ENCODE measurements around the gene MTAP. TPM values are rescaled to one million over a fixed set of nuclear protein-coding genes. Genes with fewer than 3 reads are reported as not detected.

The MTAP gene
- total RNA-seq, 1 experiment from 2014 or later = 20.3 TPM

DNA sequence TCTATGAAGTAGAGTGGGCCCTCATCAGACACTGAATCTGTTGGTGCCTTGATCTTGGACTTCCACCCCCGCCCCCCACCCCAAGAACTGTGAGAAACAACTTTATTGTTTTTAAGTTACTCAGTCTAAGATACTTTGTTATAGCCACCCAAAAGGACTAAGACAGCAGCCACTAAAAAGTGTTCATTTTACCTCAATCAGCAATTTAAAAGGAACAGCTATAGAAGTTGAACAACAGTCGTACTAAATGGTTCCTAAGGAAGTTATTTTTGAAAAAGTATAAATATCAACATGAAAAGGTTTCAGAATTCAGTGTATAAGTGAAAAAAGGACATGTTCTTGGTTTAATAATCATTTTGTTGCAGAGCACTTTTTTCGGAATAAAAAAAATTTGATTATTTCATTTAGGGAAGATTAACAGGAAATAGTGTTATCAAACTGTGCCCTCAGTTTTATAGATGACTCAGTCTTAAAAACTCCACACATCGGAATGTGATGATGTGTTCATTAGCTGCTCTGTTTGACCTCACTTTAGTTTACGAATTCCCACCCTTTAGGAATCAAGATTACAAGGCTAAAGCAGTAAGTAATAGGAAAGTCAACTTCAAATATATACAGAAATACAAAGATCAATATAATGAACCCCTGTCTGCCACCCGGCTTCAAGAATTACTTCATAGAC is 71.2 kb downstream of the MTAP start:
- H3K27me3 ChIP-seq (replicated peaks) = no peaks in the 10 kb centered on the region
- no peak overlapping the region for H3K4me3 ChIP-seq
- DNase-seq (ENCODE audit: low read depth in 1 of 2, low spot score in 2 of 2) = peak in 1 of 2 experiments; percentile 62
- peaks cover 18% of the 10 kb centered on the region for H3K4me1 ChIP-seq (replicated peaks)
- H3K9me3 ChIP-seq (replicated peaks) = no peaks in the 10 kb centered on the region
- H3K27ac ChIP-seq = peak overlapping the region; percentile 92
- no peaks in the 10 kb centered on the region for H3K36me3 ChIP-seq

DNA sequence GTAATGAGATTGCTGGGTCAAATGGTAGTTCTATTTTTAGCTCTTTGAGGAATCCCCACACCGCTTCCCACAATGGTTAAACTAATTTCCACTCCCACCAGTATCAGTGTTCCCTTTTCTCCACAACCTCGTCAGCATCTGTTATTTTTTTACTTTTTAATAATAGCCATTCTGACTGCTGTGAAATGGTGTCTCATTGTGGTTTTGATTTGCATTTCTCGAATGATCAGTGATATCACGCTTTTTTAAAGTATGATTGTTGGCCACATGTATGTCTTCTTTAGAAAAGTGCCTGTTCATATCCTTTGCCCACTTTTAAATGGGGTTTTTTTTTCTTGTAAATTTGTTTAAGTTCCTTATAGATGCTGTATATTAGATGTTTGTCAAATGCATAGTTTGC is 73.5 kb downstream of the MTAP start:
- no peaks in the 10 kb centered on the region for H3K9me3 ChIP-seq (replicated peaks)
- H3K27ac ChIP-seq = no peak overlapping the region
- no peak overlapping the region for H3K4me3 ChIP-seq
- no peak for DNase-seq (ENCODE audit: low read depth in 1 of 2, low spot score in 2 of 2)
- H3K27me3 ChIP-seq (replicated peaks) = no peaks in the 10 kb centered on the region
- no peaks in the 10 kb centered on the region for H3K36me3 ChIP-seq
- H3K4me1 ChIP-seq (replicated peaks) = peaks cover 18% of the 10 kb centered on the region

DNA sequence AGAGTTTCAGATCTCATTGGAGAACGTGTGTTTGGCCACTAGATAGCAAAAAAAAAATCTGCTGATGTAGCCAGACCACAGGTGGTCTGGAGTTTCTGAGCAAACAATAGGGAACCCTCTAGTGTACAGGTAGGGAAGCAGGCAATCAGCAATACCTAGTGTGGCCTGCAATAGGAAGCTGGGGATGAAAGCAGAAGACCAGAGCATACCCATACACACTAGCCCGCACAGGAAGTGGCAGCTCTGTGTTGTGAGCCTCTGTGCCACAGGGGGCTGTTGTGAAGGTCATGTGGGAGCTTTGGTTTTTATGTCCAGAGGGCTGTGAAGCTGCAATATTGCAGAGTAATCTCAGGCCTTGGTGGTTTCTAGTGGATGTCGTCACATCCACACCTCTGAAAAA is 81.2 kb downstream of the MTAP start:
- DNase-seq (ENCODE audit: low read depth in 1 of 2, low spot score in 2 of 2) = no peak
- no peaks in the 10 kb centered on the region for H3K27me3 ChIP-seq (replicated peaks)
- no peak overlapping the region for H3K4me3 ChIP-seq
- no peaks in the 10 kb centered on the region for H3K4me1 ChIP-seq (replicated peaks)
- H3K27ac ChIP-seq = no peak overlapping the region
- H3K36me3 ChIP-seq = no peaks in the 10 kb centered on the region
- no peaks in the 10 kb centered on the region for H3K9me3 ChIP-seq (replicated peaks)

DNA sequence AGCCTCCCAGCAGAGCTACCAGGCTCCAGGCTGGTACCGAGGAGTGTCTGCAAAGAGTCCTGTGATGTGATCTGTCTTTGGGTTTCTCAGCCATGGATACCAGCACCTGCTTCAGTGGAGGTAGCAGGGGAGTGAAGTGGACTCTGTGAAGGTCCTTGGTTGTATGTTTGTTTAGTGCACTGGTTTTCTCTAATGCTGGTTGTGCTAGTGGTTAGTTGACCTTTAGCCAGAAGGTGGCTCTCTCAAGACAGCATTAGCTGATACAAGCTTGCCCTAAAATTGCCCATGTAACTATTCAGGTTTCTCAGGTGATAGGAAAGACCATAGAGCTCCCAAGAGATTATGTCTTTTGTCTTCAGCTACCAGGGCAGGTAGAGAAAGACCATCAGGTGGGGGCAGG is 87.2 kb downstream of the MTAP start:
- Histone ChIP-seq H3K36me3 (no peaks in the 10 kb centered on the region), H3K9me3 (replicated peaks) (no peaks in the 10 kb centered on the region), H3K4me3 (no peak overlapping the region), H3K27ac (no peak overlapping the region), H3K4me1 (replicated peaks) (no peaks in the 10 kb centered on the region), H3K27me3 (replicated peaks) (no peaks in the 10 kb centered on the region)
- no peak for DNase-seq (ENCODE audit: low read depth in 1 of 2, low spot score in 2 of 2)

DNA sequence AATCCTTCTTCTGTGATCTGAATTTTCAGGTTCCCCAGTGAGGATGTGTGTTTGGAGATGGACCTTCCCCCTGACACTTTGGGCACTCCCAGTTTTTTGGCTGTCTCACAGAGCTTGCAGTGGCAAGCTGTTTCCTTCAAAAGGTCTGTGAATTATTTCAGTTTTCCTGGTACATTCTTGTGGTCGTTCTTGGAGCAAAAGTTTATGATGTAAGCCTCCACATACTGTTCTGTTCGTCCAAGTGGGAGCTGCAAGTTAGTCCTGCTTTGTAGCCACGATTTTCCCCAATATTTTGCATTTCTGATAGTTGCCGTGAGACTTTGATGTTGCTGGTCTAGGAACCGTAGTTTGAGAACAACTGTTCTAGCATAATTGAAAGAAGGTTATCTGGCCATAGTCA is 88.3 kb downstream of the MTAP start:
- H3K4me3 ChIP-seq = no peak overlapping the region
- no peak overlapping the region for H3K27ac ChIP-seq
- no peaks in the 10 kb centered on the region for H3K9me3 ChIP-seq (replicated peaks)
- no peaks in the 10 kb centered on the region for H3K4me1 ChIP-seq (replicated peaks)
- no peak for DNase-seq (ENCODE audit: low read depth in 1 of 2, low spot score in 2 of 2)
- H3K27me3 ChIP-seq (replicated peaks) = no peaks in the 10 kb centered on the region
- H3K36me3 ChIP-seq = no peaks in the 10 kb centered on the region

DNA sequence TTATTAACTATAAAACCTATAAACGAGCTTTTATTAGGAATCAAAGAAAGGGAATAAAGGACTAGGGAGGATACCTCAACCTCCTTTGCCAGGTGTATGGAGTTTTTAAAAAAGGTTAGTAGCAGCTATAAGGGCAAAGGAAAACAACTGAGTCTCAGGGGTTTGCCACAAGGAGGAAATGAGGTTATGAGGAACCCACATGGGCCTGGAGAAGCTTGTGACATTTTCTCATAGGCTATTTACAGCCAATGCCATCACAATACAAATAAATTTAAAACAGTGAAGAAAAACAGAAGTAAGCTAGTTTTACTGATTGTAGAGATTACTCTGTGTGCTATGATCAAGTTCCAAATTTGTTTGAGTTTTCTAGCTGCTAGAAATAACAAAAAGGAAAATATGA is 99.1 kb downstream of the MTAP start:
- peaks cover 18% of the 10 kb centered on the region for H3K4me1 ChIP-seq (replicated peaks)
- H3K36me3 ChIP-seq = no peaks in the 10 kb centered on the region
- no peaks in the 10 kb centered on the region for H3K9me3 ChIP-seq (replicated peaks)
- no peak for DNase-seq (ENCODE audit: low read depth in 1 of 2, low spot score in 2 of 2)
- H3K27ac ChIP-seq = no peak overlapping the region
- H3K4me3 ChIP-seq = no peak overlapping the region
- H3K27me3 ChIP-seq (replicated peaks) = no peaks in the 10 kb centered on the region

DNA sequence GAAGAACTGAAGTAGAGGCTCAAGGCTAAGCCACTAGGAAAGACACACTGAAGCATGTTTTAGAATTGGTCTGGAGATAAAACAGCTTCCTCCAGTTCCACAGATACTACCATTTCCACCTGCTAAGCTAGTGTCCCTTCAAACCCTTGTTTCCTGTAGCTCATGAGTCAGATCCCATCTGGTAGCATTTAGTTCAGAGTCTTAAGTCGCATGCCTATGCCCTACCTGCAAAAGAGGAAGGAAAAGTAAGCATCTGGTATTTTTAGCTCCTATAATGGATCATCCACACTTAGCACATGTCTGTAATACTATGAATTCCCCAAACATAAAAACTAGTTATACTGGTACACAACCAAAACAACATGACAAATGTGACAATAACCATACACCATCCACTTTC is 99.7 kb downstream of the MTAP start:
- DNase-seq (ENCODE audit: low read depth in 1 of 2, low spot score in 2 of 2) = no peak
- H3K4me1 ChIP-seq (replicated peaks) = peaks cover 18% of the 10 kb centered on the region
- H3K27me3 ChIP-seq (replicated peaks) = no peaks in the 10 kb centered on the region
- H3K9me3 ChIP-seq (replicated peaks) = no peaks in the 10 kb centered on the region
- H3K4me3 ChIP-seq = no peak overlapping the region
- H3K27ac ChIP-seq = no peak overlapping the region
- H3K36me3 ChIP-seq = no peaks in the 10 kb centered on the region

DNA sequence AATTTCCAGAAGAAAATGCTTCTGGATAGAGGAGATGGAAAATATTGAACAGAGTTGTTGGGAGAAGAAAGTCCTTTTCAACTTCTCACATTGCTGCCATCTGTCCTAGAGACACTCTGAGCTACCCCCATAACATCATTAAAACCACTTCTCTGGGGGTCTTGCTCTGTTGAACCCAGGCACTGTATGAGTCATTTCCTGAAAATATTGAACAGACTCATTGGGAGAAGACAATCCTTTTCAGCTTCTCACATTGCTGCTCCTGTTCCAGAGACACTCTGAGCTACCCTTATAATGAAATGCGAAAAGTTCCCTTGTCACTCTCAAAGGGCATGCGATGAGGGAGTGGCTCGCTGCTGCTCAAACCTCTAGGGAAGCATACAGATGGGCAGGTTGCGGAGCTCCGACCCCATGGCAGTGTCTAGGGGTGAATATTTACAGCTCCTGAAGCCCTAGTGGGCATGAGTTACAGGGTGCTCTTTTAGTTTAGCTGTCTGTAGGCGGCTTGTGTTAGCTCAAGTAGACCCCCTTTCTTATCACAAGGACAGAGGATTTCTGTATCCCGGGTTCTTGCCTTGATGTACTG is 101.0 kb downstream of the MTAP start:
- peaks cover 18% of the 10 kb centered on the region for H3K4me1 ChIP-seq (replicated peaks)
- H3K36me3 ChIP-seq = no peaks in the 10 kb centered on the region
- no peaks in the 10 kb centered on the region for H3K27me3 ChIP-seq (replicated peaks)
- H3K9me3 ChIP-seq (replicated peaks) = no peaks in the 10 kb centered on the region
- H3K4me3 ChIP-seq = no peak overlapping the region
- DNase-seq (ENCODE audit: low read depth in 1 of 2, low spot score in 2 of 2) = no peak
- H3K27ac ChIP-seq = no peak overlapping the region

DNA sequence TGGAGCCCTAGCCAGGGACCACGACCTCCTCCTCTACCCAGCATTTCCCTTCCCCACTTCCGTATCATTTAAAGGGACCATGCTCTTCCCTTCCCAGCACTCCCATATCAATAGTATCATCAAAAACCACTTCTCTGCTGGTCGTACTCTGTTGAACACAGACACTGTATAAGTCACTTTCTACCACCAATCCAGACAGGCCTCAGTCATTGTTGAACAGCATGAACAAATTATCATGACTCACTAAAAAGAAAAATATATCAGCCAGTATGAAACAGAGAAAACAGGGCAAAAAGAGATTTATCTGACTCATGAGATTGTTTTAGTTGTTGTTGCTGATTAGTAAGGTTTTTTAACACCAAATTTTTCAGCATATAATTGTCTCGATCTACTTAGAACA is 101.9 kb downstream of the MTAP start:
- Histone ChIP-seq H3K4me3 (no peak overlapping the region), H3K36me3 (no peaks in the 10 kb centered on the region), H3K4me1 (replicated peaks) (peaks cover 18% of the 10 kb centered on the region), H3K27me3 (replicated peaks) (no peaks in the 10 kb centered on the region), H3K27ac (peak overlapping the region; percentile 19; the same call in 1 of the 2 replicates), H3K9me3 (replicated peaks) (no peaks in the 10 kb centered on the region)
- DNase-seq (ENCODE audit: low read depth in 1 of 2, low spot score in 2 of 2) = peak in 1 of 2 experiments; percentile 27

DNA sequence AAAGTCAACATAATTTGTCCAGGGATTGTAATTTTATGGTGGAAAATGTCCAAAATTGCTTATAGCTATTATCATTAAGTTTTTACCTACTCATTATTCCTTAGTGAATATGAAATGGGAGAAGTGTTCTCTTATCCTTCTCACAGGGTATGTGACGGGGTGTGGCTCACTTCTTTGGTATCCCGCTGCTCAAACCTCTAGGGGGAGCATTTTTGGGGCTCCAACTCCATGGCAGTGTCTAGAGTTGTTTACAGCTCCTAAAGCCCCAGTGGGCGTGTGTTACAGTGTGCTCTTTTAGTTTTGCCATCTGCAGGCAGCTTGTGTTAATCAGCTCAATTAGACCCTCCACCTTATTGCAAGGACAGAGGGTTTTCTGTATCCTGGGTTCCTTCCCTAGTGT is 102.3 kb downstream of the MTAP start:
- Histone ChIP-seq H3K36me3 (no peaks in the 10 kb centered on the region), H3K27ac (peak overlapping the region; percentile 19; the same call in 1 of the 2 replicates), H3K4me1 (replicated peaks) (peaks cover 18% of the 10 kb centered on the region), H3K27me3 (replicated peaks) (no peaks in the 10 kb centered on the region), H3K9me3 (replicated peaks) (no peaks in the 10 kb centered on the region), H3K4me3 (no peak overlapping the region)
- DNase-seq (ENCODE audit: low read depth in 1 of 2, low spot score in 2 of 2) = peak in 1 of 2 experiments; percentile 44

DNA sequence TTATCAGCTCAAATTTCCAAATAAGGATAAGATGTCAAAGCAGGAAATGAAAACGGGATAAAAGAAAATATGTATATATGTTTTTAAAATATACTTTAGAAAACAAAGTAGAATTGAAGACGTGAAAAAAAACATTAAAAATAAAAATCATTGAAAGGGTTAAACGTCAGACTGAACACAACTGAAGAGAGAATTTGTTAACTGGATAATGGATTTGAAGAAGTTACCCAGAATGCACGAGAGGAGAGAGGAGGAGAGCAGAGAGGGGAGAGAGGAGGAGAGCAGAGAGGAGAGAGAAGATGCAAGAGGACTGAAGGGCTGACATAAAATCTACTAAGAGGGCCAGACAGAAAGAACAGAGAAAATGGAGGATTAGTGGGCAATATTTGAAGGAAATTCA is 103.8 kb downstream of the MTAP start:
- H3K27me3 ChIP-seq (replicated peaks) = no peaks in the 10 kb centered on the region
- no peak for DNase-seq (ENCODE audit: low read depth in 1 of 2, low spot score in 2 of 2)
- no peak overlapping the region for H3K27ac ChIP-seq
- H3K36me3 ChIP-seq = no peaks in the 10 kb centered on the region
- no peaks in the 10 kb centered on the region for H3K9me3 ChIP-seq (replicated peaks)
- no peak overlapping the region for H3K4me3 ChIP-seq
- H3K4me1 ChIP-seq (replicated peaks) = peaks cover 18% of the 10 kb centered on the region

DNA sequence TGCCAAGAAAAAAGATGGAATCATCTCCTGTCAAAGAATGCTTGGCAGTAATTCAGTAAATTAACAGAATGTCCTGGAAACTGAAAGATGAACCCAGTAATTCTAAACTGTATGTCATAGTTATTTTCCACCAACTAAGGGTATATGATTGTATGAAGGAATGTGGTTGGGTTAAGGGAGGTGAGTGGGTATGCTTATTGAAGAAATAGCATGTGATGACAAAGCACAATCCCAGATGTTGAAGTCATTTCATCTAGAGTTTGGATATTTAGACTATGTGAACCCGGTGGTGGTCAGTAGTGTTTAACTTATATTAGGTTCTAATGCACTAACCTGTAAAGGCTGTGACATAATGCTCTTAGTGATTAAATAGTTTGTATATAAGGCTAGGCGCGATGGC is 104.4 kb downstream of the MTAP start:
- DNase-seq (ENCODE audit: low read depth in 1 of 2, low spot score in 2 of 2) = no peak
- Histone ChIP-seq H3K9me3 (replicated peaks) (no peaks in the 10 kb centered on the region), H3K27ac (no peak overlapping the region)

DNA sequence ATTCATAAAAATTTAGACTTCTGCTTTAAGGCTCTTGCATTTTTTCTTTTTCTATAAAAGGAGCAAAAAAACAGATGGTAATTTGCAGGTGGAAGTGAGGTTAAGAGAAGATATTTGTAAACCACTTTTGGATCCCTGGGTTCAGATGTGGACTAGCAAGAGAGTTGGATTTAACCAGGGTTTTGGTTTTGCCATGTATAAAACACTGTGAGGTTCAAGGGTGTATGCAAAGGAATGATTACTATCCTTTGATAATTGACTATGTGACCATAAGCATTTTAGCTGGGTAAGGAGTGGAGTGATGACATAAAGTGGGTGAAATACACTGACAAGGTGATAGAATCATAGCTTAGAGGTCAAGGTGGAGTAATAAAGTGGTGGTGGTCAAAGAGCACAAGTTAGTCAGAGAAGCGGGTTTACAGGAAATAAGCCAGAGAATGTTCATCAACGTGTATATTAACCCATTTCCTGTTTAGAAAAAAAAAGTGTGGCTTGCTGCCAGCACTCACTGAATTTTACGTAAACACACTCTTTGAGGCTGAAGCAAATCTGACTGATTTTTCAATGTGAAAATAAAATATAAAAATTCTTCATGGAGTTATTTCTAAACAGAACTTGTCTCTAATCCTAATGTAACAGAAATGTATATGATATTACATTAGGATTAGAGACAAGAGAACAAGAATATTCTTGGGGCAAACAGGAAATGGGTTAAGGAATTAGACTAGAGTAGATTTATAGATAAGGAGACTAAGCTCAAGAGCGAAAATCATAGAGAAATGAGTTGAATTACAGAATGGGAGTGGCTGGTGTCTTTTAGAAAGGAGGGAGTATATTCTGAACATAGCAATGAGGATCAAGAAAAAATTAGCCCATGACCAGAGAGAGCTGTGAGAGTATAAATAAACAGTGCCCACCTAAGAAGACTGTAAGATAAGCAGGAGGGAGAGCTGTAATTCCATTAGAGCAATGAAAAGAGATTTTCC is 117.2 kb downstream of the MTAP start:
- Histone ChIP-seq H3K36me3 (no peaks in the 10 kb centered on the region), H3K4me3 (no peak overlapping the region), H3K27ac (no peak overlapping the region; the same call in 1 of the 2 replicates), H3K9me3 (replicated peaks) (no peaks in the 10 kb centered on the region), H3K4me1 (replicated peaks) (peaks cover 15% of the 10 kb centered on the region), H3K27me3 (replicated peaks) (no peaks in the 10 kb centered on the region)
- peak in 1 of 2 experiments; percentile 46 for DNase-seq (ENCODE audit: low read depth in 1 of 2, low spot score in 2 of 2)

More for the DNA sequence above, 104.4 kb downstream of the MTAP start:
- Histone ChIP-seq H3K36me3 (no peaks in the 10 kb centered on the region), H3K4me3 (no peak overlapping the region), H3K4me1 (replicated peaks) (peaks cover 18% of the 10 kb centered on the region), H3K27me3 (replicated peaks) (no peaks in the 10 kb centered on the region)

DNA sequence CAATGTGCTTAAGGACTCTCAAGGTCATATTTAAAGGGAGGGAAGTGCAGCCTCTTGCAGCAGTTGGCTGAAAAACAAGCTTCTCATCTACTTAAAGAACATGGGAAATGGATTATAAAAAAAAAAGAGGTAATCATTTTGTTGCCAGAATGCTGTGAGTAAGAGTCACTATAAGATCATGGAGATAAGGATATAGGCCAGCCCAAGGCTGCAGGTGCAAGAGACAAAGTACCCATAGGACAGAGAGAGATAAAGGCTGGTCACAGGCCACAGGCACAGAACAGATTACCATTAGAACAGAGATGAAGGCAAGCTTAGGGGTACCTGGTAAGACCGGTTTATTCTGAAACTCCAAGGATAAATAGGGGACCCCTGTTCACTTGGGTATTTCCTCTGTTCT is 121.3 kb downstream of the MTAP start:
- H3K4me3 ChIP-seq = no peak overlapping the region
- H3K36me3 ChIP-seq = no peaks in the 10 kb centered on the region
- H3K27me3 ChIP-seq (replicated peaks) = no peaks in the 10 kb centered on the region
- no peak for DNase-seq (ENCODE audit: low read depth in 1 of 2, low spot score in 2 of 2)
- no peak overlapping the region for H3K27ac ChIP-seq
- H3K9me3 ChIP-seq (replicated peaks) = no peaks in the 10 kb centered on the region
- H3K4me1 ChIP-seq (replicated peaks) = peaks cover 15% of the 10 kb centered on the region
